Measurements from ENCODE around the gene CD59. TPM values are rescaled to one million over a fixed set of nuclear protein-coding genes. Genes with fewer than 3 reads are reported as not detected.

Gene CD59
- total and polyA plus RNA-seq, 7 donors: 54.1 to 210 (median 174) TPM

DNA sequence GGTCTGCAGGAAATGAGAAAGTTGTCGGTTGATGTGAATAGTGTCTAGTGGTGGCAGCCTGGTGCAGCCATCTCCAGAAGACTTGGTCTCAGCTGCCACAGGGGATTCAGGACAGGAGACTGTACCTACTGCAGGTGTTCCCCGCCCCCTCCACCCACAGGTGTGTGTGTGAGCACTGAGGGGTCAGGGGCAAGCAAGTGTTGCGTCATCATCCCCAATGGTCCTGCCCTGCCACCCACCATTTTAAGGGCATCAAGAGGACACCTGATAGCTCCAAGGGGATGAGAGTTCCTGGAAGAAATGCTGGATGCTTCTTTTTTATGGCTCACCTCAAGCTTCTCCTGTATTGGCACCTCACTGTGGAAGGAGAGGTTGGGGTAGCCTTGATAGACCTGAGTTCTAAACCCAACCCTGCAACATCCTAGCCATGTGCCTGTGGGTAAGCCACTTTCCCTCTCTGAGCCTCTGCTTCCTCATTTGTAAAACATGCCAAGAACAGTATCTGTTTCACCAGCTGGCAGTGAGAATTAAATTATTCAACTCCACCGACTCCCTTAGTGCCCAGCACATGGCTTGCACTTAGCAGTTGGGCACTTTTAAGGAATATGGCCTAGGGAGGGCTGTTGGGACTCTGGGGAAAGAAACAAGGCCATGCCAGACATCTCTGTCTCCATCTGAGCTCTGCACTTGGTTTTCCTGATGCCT is 41.7 kb downstream of the CD59 start:
- H3K4me3 ChIP-seq: no peak overlapping the region
- peaks cover 0 to 25% (median 22%) of the 10 kb centered on the region in 4 donors for H3K4me1 ChIP-seq
- TF ChIP-seq POLR2A (IDR thresholded peaks at IDR 0.05) (no peak), POLR2AphosphoS5 (IDR thresholded peaks at IDR 0.05) (no peak), EP300 (IDR thresholded peaks at IDR 0.05) (no peak)
- TF ChIP-seq, protein P1, sequence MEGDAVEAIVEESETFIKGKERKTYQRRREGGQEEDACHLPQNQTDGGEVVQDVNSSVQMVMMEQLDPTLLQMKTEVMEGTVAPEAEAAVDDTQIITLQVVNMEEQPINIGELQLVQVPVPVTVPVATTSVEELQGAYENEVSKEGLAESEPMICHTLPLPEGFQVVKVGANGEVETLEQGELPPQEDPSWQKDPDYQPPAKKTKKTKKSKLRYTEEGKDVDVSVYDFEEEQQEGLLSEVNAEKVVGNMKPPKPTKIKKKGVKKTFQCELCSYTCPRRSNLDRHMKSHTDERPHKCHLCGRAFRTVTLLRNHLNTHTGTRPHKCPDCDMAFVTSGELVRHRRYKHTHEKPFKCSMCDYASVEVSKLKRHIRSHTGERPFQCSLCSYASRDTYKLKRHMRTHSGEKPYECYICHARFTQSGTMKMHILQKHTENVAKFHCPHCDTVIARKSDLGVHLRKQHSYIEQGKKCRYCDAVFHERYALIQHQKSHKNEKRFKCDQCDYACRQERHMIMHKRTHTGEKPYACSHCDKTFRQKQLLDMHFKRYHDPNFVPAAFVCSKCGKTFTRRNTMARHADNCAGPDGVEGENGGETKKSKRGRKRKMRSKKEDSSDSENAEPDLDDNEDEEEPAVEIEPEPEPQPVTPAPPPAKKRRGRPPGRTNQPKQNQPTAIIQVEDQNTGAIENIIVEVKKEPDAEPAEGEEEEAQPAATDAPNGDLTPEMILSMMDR (IDR thresholded peaks at IDR 0.05): no peak
- intact Hi-C loops (cut with DNase I): loop anchor here (5.0 kb wide), 1 partner anchor 38 kb away; no protein-coding TSS in a partner anchor
- 86 to 89% methylated on average over 4 of the region's 4 CpGs for WGBS, 2 donors
- no peak for DNase-seq
- H3K36me3 ChIP-seq: no peaks in the 10 kb centered on the region
- H3K27ac ChIP-seq: peak overlapping the region; percentile 9 to 52 (median 24)
- no peaks in the 10 kb centered on the region for H3K27me3 ChIP-seq
- no peaks in the 10 kb centered on the region for H3K9me3 ChIP-seq

- H3K4me3 ChIP-seq: no peak overlapping the region
Measured at GRCh38 chr11:33692541-33692940, 43.7 kb downstream of the CD59 start.

DNA sequence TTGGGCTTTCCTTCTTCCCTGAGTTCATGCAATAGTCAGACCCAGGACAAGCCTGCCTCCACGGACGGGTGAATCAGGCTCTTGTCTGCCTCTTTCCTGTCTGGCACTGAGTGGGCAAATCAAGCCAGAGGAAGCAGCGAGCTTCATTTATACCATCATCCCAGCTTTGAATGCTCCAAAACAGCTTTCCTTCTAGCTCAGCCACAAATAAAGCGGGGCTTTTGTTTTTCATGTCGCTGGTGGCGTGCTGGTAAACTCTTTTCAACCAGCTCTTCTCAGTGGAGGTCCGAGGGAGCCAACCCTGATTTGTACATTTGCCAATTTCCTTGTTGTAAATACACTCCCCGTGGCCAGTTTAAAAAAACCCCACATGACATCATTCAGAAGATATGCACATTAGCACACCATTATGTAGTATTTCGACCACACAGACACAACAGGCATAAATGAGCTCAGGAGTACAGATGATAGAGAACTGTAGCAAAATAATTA is 44.2 kb downstream of the CD59 start:
- 9 to 44% methylated on average over 9 of the region's 9 CpGs for WGBS, 2 donors
- H3K4me1 ChIP-seq: peaks cover 0 to 25% (median 22%) of the 10 kb centered on the region in 4 donors
- no peaks in the 10 kb centered on the region for H3K27me3 ChIP-seq
- DNase-seq: peak; percentile 89
- no peaks in the 10 kb centered on the region for H3K36me3 ChIP-seq
- no peaks in the 10 kb centered on the region for H3K9me3 ChIP-seq
- H3K4me3 ChIP-seq: peak overlapping the region in 2 of 4 donors; percentile 5 to 22
- TF ChIP-seq POLR2AphosphoS5 (IDR thresholded peaks at IDR 0.05) (peak in 3 of 4 donors; percentile 48 to 71 (median 57)), POLR2A (IDR thresholded peaks at IDR 0.05) (no peak), EP300 (IDR thresholded peaks at IDR 0.05) (peak in 1 of 4 donors; percentile 2)
- TF ChIP-seq, protein P1 (IDR thresholded peaks at IDR 0.05): no peak
- intact Hi-C loops (cut with DNase I): loop anchor here (5.0 kb wide), 1 partner anchor 40 kb away; no protein-coding TSS in a partner anchor
- peak overlapping the region; percentile 72 to 76 (median 73) for H3K27ac ChIP-seq

More at GRCh38 chr11:33692541-33692940, 43.7 kb downstream of the CD59 start:
- intact Hi-C loops (cut with DNase I): loop anchor here (5.0 kb wide), 1 partner anchor 40 kb away; no protein-coding TSS in a partner anchor
- TF ChIP-seq, protein P1 (IDR thresholded peaks at IDR 0.05): no peak
- no peak for TF ChIP-seq EP300 (IDR thresholded peaks at IDR 0.05)
- Histone ChIP-seq H3K36me3 (no peaks in the 10 kb centered on the region), H3K27me3 (no peaks in the 10 kb centered on the region), H3K9me3 (no peaks in the 10 kb centered on the region), H3K4me1 (peaks cover 0 to 25% (median 22%) of the 10 kb centered on the region in 4 donors), H3K27ac (peak overlapping the region; percentile 72 to 76 (median 73))
- no peak for DNase-seq
- 52 to 75% methylated on average over 5 of the region's 5 CpGs for WGBS, 2 donors

DNA sequence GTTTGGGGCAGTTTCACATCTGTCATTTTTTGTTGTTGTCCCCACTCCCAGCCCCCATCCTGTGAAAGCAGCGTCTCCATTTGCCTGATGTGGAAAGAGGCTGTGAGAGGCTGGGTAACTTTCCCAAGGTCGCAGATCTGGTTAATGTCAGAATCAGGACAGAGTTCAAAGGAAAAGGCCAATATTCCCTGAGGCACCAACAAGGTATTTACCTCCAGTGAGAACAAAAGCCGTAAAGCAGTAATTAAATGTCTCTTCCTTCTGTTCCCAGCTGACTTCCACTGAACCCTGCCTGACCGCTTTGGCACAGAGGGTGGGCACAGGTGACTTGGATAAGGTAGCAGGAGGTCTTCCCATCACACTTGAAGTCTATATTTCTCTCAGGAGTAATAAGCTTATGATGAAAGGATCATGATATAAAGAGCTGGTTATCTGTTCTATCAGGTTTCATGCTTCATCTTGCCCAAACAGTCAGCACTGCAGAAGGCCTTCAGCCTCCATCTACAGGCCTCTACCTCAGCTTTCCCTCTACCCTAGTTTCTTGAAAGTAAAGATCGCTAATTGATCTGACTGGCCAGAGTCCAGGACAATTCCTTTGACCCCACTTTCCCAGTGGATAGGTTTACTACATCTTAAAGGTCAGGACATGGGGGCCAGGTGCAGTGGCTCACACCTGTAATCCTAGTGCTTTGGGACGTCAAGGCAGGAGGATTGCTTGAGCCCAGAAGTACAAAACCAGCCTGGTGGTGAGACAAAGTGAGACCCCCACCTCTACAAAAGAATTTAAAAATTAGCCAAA is 45.0 kb downstream of the CD59 start:
- Histone ChIP-seq H3K4me3 (no peak overlapping the region), H3K27ac (peak overlapping the region; percentile 72 to 76 (median 73)), H3K9me3 (no peaks in the 10 kb centered on the region), H3K27me3 (no peaks in the 10 kb centered on the region), H3K4me1 (peaks cover 0 to 25% (median 22%) of the 10 kb centered on the region in 4 donors), H3K36me3 (no peaks in the 10 kb centered on the region)
- intact Hi-C loops (cut with DNase I): loop anchor here (5.0 kb wide), 1 partner anchor 41 kb away; no protein-coding TSS in a partner anchor
- TF ChIP-seq POLR2AphosphoS5 (IDR thresholded peaks at IDR 0.05): peak in 1 of 4 donors; percentile 10
- no peak for TF ChIP-seq POLR2A (IDR thresholded peaks at IDR 0.05)
- no peak for DNase-seq
- 20 to 66% methylated on average over 6 of the region's 6 CpGs for WGBS, 2 donors
